NCI-H82 treated with DMSO at 0.1 percent for 48 hours (cell line): ENCODE data around the gene TGFBI.
A peak's percentile ranks its signal among the peaks of the same experiment; 100 is the strongest.

Experiments used
- DNase-seq: peaks from one replicate; lab custom pipeline; 2025; ENCODE audit not compliant: unreplicated experiment; lab: John Stamatoyannopoulos, UW

Gene TGFBI

DNA sequence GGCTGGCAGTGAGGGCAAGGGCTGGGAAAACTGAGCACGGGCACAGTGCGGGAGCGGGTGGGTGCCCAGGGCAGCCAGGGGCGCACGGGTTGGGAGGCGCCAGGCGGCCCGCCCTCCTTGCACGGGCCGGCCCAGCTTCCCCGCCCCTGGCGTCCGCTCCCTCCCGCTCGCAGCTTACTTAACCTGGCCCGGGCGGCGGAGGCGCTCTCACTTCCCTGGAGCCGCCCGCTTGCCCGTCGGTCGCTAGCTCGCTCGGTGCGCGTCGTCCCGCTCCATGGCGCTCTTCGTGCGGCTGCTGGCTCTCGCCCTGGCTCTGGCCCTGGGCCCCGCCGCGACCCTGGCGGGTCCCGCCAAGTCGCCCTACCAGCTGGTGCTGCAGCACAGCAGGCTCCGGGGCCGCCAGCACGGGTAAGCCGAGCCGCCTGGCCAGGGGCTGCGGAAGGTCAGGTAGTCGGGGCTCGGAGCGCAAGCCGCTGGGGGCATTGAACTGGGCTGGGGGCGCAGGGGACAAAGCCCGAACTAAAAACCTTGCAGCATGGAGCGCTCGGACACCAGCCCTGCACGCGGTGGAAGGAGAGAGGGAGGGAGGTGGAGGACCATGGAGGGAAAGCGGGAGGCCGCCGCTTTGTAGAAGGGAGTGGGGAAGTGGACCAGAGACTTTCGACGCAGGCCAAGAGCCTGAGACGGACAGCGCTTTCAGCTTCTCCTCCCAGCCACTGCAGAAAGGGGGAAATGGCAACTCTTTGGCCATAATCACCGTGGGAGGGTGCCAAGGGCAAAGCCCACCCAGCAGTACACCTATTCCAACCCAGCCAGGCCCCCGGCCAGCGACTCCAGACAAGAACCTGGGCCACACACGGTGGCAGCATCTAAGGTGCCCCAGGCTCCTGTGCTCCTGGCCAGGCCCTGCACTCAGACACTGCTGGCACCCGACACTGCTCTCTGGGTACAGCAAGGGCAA, at the start of gene TGFBI:
Gene TGFBI (plus strand): TSS at position 207 of the 961 bp plus-strand sequence. CDS start 68 bp downstream, at position 275.
- DNase-seq: no peak

DNA sequence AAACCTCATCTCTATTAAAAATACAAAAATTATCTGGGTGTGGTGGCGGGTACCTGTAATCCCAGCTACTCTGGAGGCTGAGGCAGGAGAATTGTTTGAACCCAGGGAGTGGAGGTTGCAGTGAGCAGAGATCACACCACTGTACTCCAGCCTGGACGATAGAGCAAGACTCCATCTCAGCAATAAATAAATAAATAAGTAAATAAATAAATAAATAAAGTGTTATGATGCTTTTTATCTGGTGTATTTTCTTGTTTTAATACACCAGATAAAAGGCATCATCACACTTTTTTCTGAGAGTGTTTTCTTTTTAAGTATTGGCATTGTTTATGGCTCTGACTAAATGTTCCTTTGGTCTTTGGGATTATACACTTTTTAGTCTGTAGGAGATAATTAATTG, 49.8 kb upstream of the TGFBI start:
- DNase-seq: no peak

DNA sequence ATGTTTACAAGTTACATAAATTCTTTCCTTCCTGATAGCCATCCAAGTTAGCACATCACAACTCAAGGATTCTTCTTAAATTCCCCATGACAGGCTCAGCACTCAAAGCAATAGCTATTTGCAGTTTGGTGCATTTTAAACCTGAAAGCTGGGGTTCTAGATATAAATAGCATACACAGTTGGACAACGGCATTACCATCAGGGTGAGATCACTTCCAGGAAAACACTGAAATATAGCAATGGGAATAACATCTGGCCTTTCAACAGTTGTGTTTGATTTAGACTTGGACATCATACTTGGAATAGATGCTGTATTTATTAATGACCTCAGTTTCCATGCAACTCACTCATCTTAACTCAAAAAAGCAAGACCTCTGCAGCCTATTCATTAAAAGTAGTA, 49.3 kb upstream of the TGFBI start:
- DNase-seq: no peak

DNA sequence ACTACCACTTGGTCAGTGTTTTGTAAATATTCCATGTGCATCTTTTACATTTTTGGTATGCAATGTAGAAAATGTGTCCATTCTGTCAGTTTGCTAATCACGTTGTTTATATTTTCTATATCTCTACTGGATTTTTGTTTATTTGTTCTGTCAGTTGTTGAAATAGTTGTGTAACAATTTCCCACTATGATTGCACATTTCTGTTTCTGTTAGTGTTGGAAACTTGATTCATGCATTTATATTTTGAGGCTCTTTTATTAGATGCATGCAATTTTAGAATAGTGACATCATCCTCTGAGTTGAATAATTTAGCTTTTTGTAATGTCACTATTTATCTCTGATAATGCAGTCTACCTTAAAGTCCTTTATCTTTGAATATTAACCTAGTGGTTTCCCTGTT, 48.2 kb upstream of the TGFBI start:
- DNase-seq: no peak

DNA sequence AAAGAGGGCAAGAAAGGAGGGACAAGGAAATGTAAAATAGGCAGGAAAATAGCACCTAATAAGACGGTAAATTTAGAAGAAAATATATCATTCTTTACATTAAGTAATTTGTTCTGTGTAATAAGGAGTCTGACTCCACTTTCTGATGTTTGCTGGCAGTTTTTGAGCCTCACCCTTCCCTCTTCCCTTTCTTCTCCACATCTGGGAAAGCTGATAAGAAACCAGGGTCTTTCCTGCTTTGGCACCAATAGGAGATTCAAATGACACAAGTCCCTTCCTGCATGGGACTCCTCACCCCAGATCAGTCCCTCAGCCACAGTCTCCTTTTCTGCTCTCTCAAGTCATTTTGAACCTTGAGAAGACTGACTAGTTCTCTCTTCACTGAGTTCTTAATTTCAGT, 42.8 kb upstream of the TGFBI start:
- DNase-seq: no peak

DNA sequence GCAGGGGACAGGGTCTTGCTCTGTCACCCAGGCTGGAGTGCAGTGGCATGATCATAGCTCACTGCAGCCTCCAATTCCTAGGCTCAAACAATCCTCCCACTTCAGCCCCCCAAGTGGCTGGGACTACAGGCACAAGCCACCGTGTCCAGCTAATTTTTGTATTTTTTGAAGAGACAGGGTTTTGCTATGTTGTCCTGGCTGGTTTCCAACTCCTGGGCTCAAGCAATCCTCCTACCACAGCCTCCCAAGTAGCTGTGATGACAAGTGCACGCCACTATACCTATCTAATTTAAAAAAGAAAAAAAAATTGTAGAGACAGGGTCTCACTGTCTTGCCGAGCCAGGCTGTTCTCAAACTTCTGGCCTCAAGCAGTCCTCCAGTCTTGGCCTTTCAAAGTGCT, 42.4 kb upstream of the TGFBI start:
- no peak for DNase-seq

DNA sequence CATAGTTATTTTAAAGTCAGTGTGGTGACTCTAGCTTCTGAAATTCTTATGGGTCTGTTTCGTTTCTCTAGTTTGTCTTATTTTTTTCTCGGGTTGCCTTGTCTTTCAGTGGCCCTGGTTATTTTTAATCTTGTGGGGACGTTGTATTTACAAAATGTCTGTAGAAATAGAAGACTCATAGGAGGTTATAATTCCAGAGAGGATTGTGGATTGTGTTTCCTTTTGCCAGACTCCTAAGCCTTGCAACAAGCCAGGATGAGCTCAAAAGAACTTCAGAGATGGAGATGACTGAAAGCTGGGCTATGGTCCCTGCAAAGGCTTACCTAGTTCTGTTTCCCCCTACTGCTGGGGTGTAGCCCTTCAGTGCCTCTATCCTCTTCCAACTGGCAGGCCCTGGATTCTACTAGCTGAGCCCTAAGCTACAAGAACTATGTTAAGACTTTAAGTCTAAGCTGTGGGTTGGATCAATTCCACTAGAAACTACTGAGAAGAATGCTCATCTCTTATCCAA, 41.8 kb upstream of the TGFBI start:
- DNase-seq: no peak

DNA sequence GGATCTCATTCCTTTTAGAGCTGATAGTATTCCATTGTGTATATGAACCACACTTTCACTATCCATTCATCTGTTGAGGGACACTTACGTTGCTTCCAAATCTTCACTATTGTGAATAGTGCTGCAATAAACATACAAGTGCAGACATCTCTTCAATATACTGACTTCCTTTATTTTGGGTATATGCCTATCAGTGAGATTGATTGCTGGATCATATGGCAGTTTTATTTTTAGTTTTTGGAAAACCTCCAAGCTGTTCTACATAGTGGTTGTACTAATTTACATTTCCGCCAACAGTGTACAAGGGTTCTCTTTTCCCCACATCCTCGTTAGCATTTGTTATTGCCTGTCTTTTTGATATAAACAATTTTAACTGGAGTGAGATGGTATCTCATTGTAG, 40.2 kb upstream of the TGFBI start:
- no peak for DNase-seq

DNA sequence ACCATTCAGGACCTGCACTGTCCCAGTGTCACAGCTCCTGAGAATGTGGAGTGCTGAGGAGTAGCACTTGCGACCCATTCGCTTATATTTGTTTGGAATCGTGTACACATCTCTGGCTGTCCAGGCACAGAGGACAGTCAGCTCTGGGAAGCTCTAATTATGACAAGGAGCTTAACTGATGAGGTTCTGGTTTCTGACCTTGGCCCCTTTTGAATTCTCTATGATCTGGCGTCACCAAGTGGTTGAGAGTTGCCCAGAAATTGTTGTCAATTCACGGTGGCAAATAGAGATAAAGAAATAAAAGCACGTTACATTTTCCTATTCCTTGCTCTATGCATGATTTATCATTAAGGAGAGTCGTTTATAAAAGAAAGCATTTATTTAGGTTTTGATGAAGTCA, 39.1 kb upstream of the TGFBI start:
- DNase-seq: no peak

DNA sequence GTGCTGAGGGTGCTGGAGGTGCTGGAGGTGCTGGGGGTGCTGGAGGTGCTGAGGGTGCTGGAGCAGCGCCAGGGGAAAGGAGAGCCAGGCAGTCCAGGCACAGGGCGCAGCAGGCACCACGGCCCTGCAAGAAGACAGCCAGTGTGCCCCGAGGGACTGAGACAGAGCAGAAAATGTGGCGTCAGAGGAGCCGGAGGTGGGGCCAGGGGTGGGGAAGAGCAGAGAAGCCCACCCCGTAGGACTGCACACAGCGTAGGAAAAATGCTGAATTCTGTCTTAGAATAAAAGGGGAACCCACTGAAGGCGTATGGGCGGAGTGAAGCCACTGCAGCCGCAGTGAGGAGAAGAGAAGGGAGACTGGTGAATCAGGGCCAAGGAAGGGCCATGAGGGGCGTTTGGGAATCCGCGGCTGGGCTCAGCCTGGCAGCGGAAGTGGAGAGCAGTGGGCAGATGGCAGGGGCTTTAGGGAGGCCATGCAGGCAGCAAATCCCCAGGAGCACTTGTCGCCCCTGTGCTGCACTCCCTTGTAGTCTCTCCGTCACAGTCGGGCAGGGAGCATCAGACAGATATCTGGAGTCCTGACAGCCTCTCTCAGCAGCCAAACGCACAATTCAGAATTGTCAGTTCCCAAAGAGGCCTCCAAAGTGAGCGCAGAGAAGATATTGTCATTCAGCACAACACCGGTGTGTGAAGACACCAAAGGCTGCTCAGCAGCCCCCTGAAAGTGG, 38.1 kb upstream of the TGFBI start:
- DNase-seq: peak; percentile 8

DNA sequence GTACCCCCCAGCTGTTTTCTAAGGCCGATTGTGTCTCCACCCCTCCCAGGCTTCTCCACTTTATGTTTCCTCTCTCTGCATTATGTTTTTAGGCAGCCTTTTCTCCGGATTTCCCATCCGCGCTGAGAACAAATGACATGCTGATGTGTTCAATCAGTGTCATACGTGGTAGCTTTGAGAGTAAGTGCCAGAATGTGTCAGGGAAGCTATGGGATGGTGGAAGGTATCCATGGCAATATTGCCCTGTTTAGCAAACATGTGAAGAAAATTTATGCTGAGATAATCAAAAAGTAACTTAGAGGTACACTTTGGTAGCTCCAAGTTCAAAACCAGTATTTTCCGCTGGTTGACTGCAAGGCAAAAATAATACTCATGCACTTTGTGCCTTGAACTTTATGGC, 37.4 kb upstream of the TGFBI start:
- DNase-seq: no peak

DNA sequence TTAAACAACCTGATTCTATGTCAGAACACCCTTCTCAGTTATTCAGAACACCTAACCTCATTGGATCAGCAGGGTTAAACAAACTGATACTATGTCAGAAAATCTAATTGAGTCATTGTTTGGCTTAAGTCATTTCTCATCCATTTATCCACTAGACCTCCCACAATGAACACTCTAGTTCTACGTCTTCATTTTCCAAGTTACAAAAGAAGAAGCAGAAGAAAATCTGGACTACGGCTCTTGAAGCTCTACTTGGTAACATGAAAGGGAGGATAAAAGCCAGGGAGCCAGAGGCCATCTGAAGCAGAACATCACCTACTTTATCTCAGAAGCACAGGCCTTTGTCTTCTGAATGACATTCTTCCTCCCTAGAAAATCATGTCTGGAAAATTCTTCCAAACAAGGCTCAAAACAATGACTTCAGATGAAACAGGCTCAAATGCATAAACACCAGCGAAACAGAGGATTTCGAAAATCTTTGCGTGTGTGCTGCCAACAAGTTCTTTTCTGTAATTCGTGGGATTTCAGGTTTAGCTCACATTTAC, 35.4 kb upstream of the TGFBI start:
- DNase-seq: no peak

DNA sequence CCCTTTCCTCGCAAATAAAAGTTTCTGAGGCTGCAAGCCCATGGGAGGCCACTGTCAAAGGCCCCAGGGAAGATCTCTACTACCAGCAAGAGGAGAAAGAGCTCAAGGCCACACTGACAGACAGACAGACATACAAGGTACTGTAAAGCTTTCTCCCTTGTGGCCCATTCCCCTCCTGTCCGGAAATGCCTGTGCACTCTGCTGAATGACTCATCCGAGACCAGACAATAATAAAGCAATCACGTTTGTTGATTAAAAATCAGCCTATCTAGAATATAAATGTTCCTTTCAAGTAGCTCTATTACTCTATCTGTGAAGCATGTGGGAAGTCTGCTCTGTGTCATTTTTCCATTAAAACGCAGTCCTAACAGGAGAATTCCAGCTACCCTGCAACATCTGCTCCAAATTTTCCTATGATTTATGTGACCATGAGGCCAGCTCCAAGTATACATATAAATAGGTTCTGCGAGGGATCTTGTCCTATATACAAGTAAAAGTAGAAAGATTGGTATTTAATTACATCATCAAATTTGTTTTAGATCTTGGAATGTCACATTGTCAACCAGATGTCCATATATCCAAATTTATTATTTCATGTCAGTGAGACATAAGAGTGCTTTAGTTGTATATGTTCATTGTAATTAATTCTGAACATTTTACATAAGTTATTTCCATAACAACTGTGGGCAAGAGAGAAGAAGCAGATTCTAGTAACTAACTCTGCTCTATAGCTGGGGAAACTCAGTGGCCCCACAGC, 34.7 kb upstream of the TGFBI start:
- DNase-seq: no peak

DNA sequence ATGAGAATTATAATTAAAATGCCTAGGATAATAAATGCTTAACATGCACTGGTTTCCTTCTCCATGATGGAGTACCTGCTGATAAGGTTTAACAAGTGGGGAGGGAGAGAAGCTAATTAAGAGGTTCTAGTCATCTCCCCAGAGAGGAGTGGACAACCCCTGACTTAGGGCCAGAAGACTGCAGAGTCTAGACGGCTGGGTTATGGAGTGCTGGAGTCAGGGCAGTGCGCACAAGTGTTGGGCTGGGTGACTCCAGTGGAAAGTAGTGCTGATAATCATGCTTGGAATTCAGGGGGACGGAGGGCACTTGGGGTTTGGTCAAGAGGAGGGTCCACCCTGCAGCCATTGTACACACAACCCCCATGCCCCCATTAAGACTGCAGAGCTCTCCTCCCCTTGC, 32.8 kb upstream of the TGFBI start:
- no peak for DNase-seq

DNA sequence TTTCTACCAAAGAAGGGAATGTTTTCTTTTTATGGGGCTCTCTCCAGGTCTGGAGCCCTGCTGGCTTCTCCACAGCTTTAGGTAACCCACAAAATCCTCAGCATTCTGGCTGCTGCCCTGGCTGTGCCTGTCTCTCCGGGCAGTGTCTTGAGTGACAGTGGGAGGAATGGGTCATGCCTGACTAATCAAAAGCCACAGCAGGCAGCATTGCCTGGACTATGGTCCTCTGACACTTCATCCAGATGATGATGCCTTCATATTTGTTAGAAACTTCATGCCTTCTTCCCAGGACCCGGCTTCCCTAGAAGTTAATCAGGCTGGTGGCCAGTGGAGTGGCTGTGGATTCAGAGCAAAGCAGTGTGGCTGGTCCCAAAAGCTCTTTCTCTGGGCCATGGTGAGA, 32.2 kb upstream of the TGFBI start:
- DNase-seq: no peak

DNA sequence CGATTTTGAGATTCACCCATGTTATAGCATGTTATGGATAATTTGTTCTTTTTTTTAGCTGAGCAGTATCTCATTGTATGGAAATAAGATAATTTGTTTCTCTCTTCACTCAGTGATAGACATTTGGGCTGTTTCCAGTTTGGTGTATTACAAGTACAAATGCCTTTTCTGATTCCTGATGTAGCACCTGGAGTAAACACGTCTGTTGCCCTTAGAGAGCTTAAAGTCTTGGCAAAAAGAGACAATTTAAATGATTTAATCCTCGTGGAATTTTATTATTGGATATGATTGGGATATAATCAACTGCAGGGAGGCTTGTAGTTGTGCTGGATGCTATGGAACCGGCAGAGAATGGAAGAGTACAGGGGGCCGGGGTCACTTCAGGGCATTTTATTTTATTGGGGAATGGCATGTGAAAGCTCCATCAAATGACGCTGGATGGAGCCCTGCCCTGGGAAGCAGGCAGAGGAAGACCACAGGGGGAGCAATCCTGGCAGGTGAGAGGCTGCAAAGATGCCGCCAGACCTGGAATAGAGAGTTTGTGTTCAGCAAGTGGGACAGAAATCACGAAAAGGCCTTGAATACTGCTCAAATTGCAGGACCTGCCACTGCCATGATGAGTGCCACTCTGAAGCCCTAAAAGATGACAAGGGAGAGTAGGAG, 31.0 kb upstream of the TGFBI start:
- no peak for DNase-seq

DNA sequence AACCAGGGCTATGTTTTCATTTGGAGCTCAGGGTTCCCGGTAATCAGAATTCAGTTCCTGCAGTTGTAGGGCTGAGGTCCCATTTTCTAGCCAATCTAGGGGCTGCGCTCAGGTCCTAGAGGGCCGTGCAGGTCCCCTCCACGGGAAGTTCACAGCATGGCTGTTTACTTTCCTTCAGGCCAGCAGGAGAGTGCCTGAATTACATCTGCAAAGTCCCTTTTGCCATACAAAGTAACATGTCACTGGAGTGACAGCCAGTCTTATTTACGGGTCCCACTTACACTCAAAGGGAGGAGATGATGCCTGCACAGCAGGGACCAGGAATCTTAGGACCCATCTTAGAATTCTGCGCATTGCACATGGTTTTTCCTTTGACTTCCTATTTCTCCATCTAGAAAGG, 29.9 kb upstream of the TGFBI start:
- no peak for DNase-seq

DNA sequence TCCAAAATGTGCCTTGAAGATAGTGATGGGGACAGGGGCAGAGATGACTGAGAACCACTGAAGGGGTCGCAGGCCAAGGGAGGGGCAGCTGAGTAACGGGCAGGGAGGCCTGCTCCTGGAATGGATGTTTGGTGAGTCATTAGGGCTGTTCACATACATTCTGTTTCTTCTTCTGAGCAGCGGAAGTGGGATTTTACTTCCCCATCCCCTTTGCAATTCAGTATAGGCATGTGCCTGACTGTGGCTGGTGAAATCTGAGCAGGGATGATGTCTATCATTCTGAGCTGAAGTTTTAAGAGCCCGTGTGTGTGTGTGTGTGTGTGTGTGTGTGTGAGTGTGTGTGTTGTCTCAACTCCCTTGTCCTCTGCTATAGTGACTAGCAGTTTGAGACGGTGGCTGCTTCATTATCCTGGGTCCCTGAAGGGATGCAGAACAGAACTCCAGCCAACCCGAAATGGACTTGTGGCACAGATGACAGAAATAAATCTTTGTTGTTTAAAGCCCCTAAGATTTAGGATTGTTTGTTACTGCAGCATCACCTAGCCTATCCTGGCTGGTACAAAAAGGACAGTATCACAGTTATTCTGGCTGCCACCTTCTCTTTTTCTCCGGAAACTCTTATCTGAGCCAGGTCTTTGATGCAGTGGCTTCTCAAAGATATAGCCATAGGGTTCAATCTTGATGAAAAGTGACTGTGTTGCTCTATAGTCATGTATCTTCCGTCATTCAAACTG, 29.2 kb upstream of the TGFBI start:
- no peak for DNase-seq

DNA sequence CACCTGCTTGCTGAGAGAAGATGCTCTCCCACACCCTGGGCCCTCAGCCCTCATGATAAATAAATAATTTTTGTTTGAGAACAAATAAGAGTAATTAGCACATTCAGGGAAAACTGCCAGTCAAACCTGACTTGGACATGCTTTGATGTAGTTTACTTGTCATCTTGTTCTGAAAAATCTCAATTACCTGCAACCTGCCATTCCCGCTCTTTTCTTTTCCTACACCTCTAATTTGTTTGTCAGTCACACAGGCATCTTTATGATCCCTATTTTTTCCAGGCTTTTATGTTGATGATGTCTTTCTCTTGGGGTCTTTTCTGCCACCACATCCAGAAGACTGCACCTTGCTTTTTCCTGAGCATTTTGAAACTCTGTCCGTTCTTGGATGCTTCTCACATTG, 28.6 kb upstream of the TGFBI start:
- DNase-seq: no peak

DNA sequence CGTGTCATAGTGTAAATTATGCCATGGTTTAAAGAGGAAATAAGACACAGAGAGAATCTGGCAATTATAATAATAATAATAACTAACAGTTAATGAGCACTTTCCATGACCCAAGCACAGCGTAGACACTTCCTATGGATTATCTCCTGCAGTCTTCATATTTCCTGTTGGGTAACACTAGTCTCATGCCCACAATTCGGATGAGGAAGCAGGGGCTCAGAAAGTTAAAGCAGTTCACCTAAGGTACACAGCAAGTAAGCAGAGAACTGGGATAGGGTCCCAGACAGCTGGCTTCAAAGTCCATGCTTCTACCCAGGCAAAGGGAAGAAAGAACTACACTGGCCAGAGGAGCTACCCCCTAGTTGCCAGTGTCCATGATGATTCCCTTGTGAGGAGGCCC, 27.9 kb upstream of the TGFBI start:
- no peak for DNase-seq
